NCI-H345 treated with DMSO at 0.1 percent for 48 hours (cell line): ENCODE results near the gene CBARP.

Source experiments
- DNase-seq: peaks from one replicate; lab custom pipeline; 2025; ENCODE audit not compliant: unreplicated experiment; lab: John Stamatoyannopoulos, UW

CBARP gene

GRCh38 chr19:1264801-1265614, 27.2 kb upstream of the CBARP start:
- DNase-seq = no peak

GRCh38 chr19:1263188-1263587, 25.4 kb upstream of the CBARP start:
- DNase-seq = no peak

GRCh38 chr19:1262623-1263123, 24.9 kb upstream of the CBARP start:
- no peak for DNase-seq

GRCh38 chr19:1261798-1262622, 24.2 kb upstream of the CBARP start:
- no peak for DNase-seq

- DNase-seq = no peak
Measured at GRCh38 chr19:1261538-1261797, 23.7 kb upstream of the CBARP start.

GRCh38 chr19:1260749-1261537, 23.1 kb upstream of the CBARP start:
- peak; percentile 91 for DNase-seq

GRCh38 chr19:1259876-1260748, 22.3 kb upstream of the CBARP start:
- DNase-seq = no peak

GRCh38 chr19:1259206-1259875, 21.5 kb upstream of the CBARP start:
- no peak for DNase-seq

GRCh38 chr19:1258707-1259205, 21.0 kb upstream of the CBARP start:
- no peak for DNase-seq

- DNase-seq = no peak
Measured at GRCh38 chr19:1258163-1258492, 20.3 kb upstream of the CBARP start.

GRCh38 chr19:1257475-1258162, 19.8 kb upstream of the CBARP start:
- DNase-seq = no peak

- DNase-seq = no peak
Measured at GRCh38 chr19:1256646-1257474, 19.1 kb upstream of the CBARP start.

GRCh38 chr19:1255186-1256161, 17.7 kb upstream of the CBARP start:
- no peak for DNase-seq

GRCh38 chr19:1254530-1255185, 16.9 kb upstream of the CBARP start:
- no peak for DNase-seq

GRCh38 chr19:1254081-1254527, 16.3 kb upstream of the CBARP start:
- no peak for DNase-seq

GRCh38 chr19:1253514-1254080, 15.8 kb upstream of the CBARP start:
- DNase-seq = no peak
